Measurements from ENCODE around the gene ZNF304.

- TF ChIP-seq PCBP2 (optimal IDR thresholded peaks at IDR 0.05; ENCODE audit: low read depth, low read length, poor library complexity, severe bottlenecking) (no peak), ATF6 (CRISPR knock-in tag; conservative IDR thresholded peaks at IDR 0.05) (no peak), POLR2AphosphoS5 (IDR thresholded peaks at IDR 0.05; ENCODE audit: low read depth, low read length) (no peak), KAT7 (CRISPR knock-in tag; IDR thresholded peaks at IDR 0.05; ENCODE audit: borderline replicate concordance) (no peak), RAD21 (CRISPR knock-in tag; IDR thresholded peaks at IDR 0.05) (no peak), ARID2 (CRISPR knock-in tag; IDR thresholded peaks at IDR 0.05; ENCODE audit: borderline replicate concordance) (no peak), REST (IDR thresholded peaks at IDR 0.05; ENCODE audit: borderline replicate concordance in 1 of 2, low read depth in 1 of 2, low read length in 2 of 2) (no peak), ADNP (CRISPR knock-in tag; IDR thresholded peaks at IDR 0.05) (no peak)
Measured at GRCh38 chr19:57380923-57381322, 29.9 kb downstream of the ZNF304 start.

Measured in HepG2 (cell line).